Activated CD8-positive, alpha-beta memory T cell treated with anti-CD3 and anti-CD28 coated beads for 36 hours (primary cell): ENCODE results near the gene SF1. TPM values are rescaled to one million over a fixed set of nuclear protein-coding genes. Genes with fewer than 3 reads are reported as not detected.

Source experiments
- CTCF ChIA-PET: fragments of 350-600 bp; sonication (Branson Sonifier 250); formaldehyde crosslinking; loops from one replicate; lab custom pipeline; 2021; ENCODE audit warnings: antibody characterized with exemption; lab: Charles Lee
- POLR2A ChIA-PET: fragments of 350-600 bp; sonication (Branson Sonifier 250); formaldehyde crosslinking; loops from one replicate; lab custom pipeline; 2021; ENCODE audit warnings: antibody characterized with exemption; lab: Charles Lee
- total RNA-seq, 2 experiments: library from RNA; stranded (reverse); gene quantifications; one replicate each; pipeline ENCODE4 v1.2.3, GENCODE V29; 2021

SF1 gene
- total RNA-seq, 2 experiments from 2014 or later, result 399 to 402 TPM

GRCh38 chr11:64803158-64803845, 25.0 kb upstream of the SF1 start, which contains the start of gene MAP4K2:
MAP4K2 (minus strand) TSS chr11:64803214; CDS start chr11:64803149, 65 bp downstream.
- POLR2A ChIA-PET, result interaction anchor here (0.6 to 0.9 kb wide), 2 partner anchors 61 to 97 kb away, joined by 3 read pairs; no protein-coding TSS in a partner anchor
- CTCF ChIA-PET, result interaction anchor here (0.6 to 1.7 kb wide), 6 partner anchors 18 to 123 kb away, joined by 3 to 4 read pairs (median 4); no protein-coding TSS in a partner anchor

GRCh38 chr11:64802370-64803157, 24.2 kb upstream of the SF1 start:
- POLR2A ChIA-PET, result interaction anchor here (0.6 to 0.9 kb wide), 2 partner anchors 61 to 98 kb away, joined by 3 read pairs; no protein-coding TSS in a partner anchor
- CTCF ChIA-PET, result interaction anchor here (1.1 to 1.7 kb wide), 5 partner anchors 18 to 59 kb away, joined by 3 to 4 read pairs (median 3); no protein-coding TSS in a partner anchor

DNA sequence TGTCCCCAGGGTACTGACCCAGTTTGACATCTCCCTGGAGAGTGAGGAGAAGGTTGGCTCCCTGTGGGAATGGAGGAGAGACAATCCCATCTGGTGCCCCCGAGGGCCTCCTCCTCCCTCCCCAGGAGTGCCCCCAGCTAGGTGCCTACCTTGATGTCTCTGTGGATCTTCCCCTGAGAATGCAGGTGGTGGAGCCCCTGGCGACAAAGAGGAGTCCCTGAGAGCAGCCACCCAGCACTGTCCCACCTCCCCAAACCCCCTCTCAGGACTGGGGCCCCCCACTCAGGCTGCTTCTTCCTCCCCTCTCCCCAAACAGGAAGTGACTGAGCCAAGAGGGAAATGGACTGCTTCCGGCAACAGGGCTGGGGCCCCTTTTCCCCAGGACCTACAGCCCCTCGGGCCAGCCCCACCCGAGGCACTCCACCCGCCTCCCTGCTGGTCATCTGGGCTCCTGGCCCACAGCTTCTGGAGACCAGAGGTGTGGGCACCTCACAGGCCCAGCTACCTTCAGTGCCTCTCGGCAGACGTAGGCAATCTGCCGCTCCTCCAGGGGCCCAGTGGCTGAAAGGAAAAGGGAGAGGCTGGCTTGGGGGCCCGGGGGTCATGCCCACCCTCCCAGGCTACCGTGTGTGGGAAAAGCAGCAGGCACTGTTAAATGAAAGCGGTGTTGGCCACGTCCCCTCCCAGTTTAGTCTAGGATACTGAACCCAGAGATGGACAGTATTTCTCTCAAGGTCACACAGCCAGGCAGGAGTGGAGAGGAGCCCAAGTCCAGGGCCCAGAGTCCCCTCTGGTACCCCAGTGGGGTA, 23.4 kb upstream of the SF1 start:
- POLR2A ChIA-PET, result no interaction called here
- CTCF ChIA-PET, result interaction anchor here (0.7 to 1.4 kb wide), 3 partner anchors 42 to 59 kb away, joined by 3 read pairs; no protein-coding TSS in a partner anchor

DNA sequence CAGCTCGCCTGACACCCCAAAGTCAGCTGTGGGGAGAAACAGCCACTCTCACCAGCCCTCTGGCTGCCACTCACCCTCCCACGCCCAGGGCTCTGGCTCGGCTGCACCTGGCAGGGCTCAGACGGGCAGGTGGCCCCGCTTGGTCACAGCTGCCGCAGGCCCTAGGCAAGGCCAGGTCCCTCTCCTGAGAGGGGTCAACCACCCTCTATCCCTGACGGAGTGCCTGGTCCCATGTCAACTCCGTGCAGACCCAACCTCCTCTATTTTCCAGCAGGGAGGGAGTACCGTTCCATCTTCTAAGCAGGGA, 22.8 kb upstream of the SF1 start:
- POLR2A ChIA-PET, result no interaction called here
- CTCF ChIA-PET, result interaction anchor here (0.7 to 1.3 kb wide), 2 partner anchors 43 to 58 kb away, joined by 3 read pairs; no protein-coding TSS in a partner anchor

DNA sequence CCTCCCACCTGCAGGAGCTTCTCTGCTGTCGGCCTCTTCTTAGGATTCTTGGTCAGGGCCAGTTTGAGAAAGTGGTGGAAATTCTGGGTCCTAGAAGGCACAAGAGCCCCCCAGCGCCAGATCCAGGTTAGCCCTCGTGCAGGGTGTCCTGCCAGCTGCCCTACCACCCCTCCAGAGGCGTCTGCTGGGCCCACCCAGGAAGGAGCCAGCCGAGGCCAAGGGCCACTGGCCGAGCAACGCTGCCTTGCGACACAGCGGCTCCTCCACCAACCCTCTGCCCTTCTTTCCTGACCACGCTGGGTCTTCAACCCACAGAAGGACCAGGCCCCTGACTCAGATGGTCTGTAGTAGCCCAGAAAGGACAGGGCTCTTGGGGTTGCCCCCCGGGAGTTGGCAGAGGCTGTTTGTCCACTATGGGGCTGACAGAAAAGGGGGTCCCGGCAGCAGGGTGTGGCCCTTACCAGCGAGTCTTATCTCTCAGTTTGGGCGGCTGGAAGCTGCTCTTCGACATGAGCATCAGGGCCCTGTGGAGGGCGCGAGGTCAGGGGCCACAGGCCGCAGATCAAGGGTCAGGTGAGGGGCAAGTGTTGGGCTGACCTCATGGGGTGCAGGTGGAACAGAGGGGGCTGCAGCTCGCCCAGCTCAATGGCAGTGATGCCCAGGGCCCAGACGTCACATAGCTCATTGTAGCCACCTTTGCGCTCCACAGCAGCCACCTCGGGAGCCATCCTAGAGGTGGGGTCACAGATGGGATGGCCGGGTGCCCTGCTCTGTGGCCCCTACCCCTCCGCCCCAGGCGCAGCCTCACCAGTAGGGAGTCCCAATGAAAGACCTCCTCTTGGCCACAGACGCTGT, 22.2 kb upstream of the SF1 start:
- CTCF ChIA-PET, result interaction anchor here (0.7 kb wide), 1 partner anchor 44 kb away, joined by 3 read pairs; no protein-coding TSS in a partner anchor
- POLR2A ChIA-PET, result no interaction called here

GRCh38 chr11:64799623-64800302, 21.4 kb upstream of the SF1 start:
- ChIA-PET POLR2A (no interaction called here), CTCF (no interaction called here)

- POLR2A ChIA-PET, result no interaction called here
- CTCF ChIA-PET, result interaction anchor here (1.1 kb wide), 1 partner anchor 16 kb away, joined by 4 read pairs; no protein-coding TSS in a partner anchor
Observed at GRCh38 chr11:64799256-64799622, 20.9 kb upstream of the SF1 start.

DNA sequence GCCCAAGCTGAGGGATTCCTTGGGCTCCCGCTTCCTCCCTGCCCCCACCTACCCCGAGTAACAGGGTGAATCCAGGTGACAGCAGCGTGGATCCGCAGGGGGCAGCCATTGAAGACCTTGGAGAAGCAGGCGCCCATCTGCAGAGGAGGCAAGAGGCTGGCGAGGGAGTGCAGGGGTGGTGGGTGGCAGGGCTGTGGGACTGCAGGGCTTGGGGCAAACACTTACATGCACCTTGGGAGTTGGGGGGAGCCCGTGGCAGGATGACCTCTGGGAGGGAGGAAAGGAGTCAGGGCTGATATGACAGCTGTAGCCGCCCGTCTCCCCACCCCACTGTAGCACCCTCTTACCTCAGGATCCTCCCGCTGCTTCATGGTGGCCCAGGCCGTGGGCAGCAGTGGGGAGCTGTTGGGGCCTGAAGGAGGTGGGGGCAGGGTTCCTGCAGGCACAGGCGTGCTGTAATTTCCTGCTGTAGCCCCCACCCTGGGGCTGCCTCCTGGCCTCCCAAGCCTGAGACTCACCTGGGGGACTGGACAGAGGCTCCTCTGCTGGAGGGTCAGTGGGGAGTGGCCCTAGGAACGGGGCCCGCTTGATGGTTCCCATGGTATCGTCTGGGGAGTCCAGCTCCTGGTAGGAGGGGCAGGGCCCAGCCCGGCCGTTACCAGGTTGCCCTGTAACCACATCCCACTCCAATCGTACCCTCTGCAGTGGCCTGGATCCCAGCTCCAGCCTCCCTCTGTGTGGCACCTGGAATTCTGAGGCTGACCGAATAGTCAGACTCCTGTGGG, 18.6 kb upstream of the SF1 start:
- CTCF ChIA-PET, result no interaction called here

DNA sequence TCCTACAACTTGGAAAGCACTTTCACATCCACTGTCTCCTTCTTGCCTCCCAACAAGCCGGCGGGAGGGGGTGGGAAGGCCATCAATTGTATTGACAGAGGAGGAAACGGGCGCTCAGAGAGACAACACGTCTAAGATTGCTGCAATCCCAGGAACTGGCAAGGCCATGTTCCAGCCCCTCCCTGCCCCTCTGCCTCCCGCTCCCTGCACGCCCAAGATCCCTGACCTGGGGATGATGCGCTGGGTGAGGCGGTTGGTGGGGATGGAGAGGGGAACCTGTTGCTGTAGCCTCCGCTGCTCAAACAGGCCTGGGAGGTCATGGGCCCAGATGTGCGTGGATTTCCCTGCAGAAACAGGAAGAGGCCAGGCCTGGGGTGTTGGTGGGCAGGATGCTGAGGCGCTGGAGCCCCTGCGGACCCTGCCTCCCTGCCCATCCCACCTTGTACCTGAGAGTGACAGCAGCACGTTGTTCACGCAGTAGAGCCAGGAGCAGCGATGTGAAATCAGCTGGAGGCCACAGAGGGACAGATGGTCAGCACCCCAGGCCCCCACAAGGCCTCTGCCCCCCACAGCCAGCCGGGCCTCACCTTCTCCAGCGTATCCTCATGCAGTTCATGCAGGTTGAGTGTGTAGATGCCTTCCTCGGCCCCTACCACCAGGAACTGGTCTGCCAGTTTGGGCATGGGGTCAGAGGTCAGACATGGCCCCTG, 17.9 kb upstream of the SF1 start:
- ChIA-PET CTCF (no interaction called here), POLR2A (no interaction called here)

More for the DNA sequence above, 18.6 kb upstream of the SF1 start:
- POLR2A ChIA-PET, result no interaction called here

DNA sequence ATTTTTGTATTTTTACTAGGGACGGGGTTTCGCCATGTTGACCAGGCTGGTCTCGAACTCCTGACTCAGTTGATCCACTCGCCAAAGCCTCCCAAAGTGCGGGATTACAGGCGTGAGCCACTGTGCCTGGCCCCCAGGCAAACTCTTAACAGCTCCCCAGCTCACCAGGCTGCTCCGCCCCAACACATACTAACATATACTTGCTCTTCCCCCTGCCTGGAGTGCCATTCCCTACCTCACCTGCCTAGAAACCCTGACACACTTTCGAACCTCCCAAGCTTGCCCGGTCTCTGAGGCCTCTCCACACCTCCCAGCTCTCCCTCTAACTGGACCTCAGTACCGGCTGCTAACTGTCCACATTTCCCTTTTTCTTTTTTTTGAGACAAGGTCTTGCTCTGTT, 16.2 kb upstream of the SF1 start:
- CTCF ChIA-PET, result interaction anchor here (0.9 to 1.0 kb wide), 2 partner anchors 26 to 387 kb away, joined by 3 to 4 read pairs; partner anchors contain the start of gene CAPN1
- POLR2A ChIA-PET, result no interaction called here

GRCh38 chr11:64793271-64794160, 15.2 kb upstream of the SF1 start:
- ChIA-PET CTCF (interaction anchor here (0.9 kb wide), 1 partner anchor 388 kb away, joined by 4 read pairs; the partner anchor contains the start of gene CAPN1), POLR2A (no interaction called here)

- CTCF ChIA-PET, result no interaction called here
- POLR2A ChIA-PET, result no interaction called here
Observed at GRCh38 chr11:64792482-64792881, 14.1 kb upstream of the SF1 start.

DNA sequence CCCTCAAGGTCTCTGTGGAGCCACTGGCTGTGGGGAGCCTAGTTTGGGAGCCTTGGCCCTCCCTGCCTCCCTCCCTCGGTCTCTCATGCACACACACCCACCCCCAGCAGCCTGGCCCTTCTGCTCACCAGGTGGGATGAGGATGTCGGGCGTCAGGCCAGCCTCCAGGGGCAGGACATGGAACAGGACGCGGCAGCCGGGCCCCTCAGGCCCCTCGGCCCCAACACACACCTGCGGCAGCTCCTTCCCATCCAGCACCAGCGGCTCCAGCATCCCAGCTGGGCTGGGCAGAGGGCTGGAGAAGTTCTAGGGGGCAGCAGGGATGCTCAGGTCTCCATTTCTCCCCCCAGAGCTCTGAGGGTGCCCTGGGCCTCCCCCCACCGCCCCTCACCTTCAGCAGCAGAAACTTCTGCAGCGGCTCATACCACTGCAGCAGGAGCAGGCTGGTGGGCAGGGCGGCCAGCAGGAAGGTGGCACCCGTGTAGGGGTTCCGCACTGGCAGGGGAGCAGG, 13.5 kb upstream of the SF1 start:
- CTCF ChIA-PET, result interaction anchor here (1.2 kb wide), 1 partner anchor 11 kb away, joined by 3 read pairs; no protein-coding TSS in a partner anchor
- POLR2A ChIA-PET, result no interaction called here

- CTCF ChIA-PET, result interaction anchor here (1.2 kb wide), 1 partner anchor 9 kb away, joined by 3 read pairs; no protein-coding TSS in a partner anchor
- POLR2A ChIA-PET, result interaction anchor here (0.6 kb wide), 1 partner anchor 560 kb away, joined by 3 read pairs; the partner anchor contains the start of gene DNAJC4
Observed at GRCh38 chr11:64790205-64791095, 12.1 kb upstream of the SF1 start.
